Renal pelvis (tissue), 12 donors: ENCODE results near the gene ADPGK. TPM values are rescaled to one million over a fixed set of nuclear protein-coding genes. Genes with fewer than 3 reads are reported as not detected.
"Not testable (repeated sequence)": the region's sequence is repeated elsewhere in the genome, so short reads cannot be mapped to it uniquely, and the experiment has no call there.

Source experiments
- DNase-seq: peaks from one replicate; pipeline ENCODE4 v3.0.0-alpha.2; 2013
- long read RNA-seq, 16 experiments: transcript quantifications; one replicate each; lab custom pipeline, GENCODE V29; 2026
- polyA plus RNA-seq, 3 donors: library from polyadenylated mRNA; unstranded; fragments of 120-200 nt; gene quantifications; one replicate each; pipeline ENCODE4 v1.2.1, GENCODE V29; 2013; ENCODE audit not compliant: insufficient read length in 3 of 3

Gene ADPGK
- 10 to 100 TPM; 47.5 to 68.5 (median 63.9) TPM for polyA plus RNA-seq
- long read RNA-seq, donor 1, transcript ADPGK-201 (7 exons, 2,557 nt) = major isoform, 5 of 13 reads
- long read RNA-seq, donor 1, partial matches to known transcripts = 0 of 13 reads
- long read RNA-seq, donor 1, other reads (novel, unspliced or antisense) = 8 of 13 reads
- long read RNA-seq, donor 2, transcript ADPGK-201 (7 exons, 2,557 nt) = major isoform, 6 of 14 reads
- long read RNA-seq, donor 2, partial matches to known transcripts = 0 of 14 reads
- long read RNA-seq, donor 2, other reads (novel, unspliced or antisense) = 7 of 14 reads
- long read RNA-seq, donor 3, partial matches to known transcripts = 0 of 3 reads
- long read RNA-seq, donor 3, other reads (novel, unspliced or antisense) = 0 of 3 reads
- long read RNA-seq, donor 4, full-length matches to known transcripts = 6 of 14 reads
- long read RNA-seq, donor 4, partial matches to known transcripts = 0 of 14 reads
- long read RNA-seq, donor 4, other reads (novel, unspliced or antisense) = 8 of 14 reads
- long read RNA-seq, donor 5, partial matches to known transcripts = 0 of 2 reads
- long read RNA-seq, donor 5, other reads (novel, unspliced or antisense) = 0 of 2 reads
- long read RNA-seq, donor 6, partial matches to known transcripts = 0 of 14 reads
- long read RNA-seq, donor 6, other reads (novel, unspliced or antisense) = 8 of 14 reads
- long read RNA-seq, donor 7, transcript ADPGK-201 (7 exons, 2,557 nt) = major isoform, 6 of 14 reads
- long read RNA-seq, donor 7, partial matches to known transcripts = 0 of 14 reads
- long read RNA-seq, donor 7, other reads (novel, unspliced or antisense) = 8 of 14 reads
- long read RNA-seq, donor 8, full-length matches to known transcripts = 2 of 7 reads
- long read RNA-seq, donor 8, partial matches to known transcripts = 0 of 7 reads
- long read RNA-seq, donor 8, other reads (novel, unspliced or antisense) = 5 of 7 reads
- long read RNA-seq, donor 9, full-length matches to known transcripts = 5 of 5 reads
- long read RNA-seq, donor 9, partial matches to known transcripts = 0 of 5 reads
- long read RNA-seq, donor 9, other reads (novel, unspliced or antisense) = 0 of 5 reads
- long read RNA-seq, donor 10, partial matches to known transcripts = 0 of 8 reads
- long read RNA-seq, donor 10, other reads (novel, unspliced or antisense) = 6 of 8 reads
- long read RNA-seq, donor 11, partial matches to known transcripts = 5 of 9 reads
- long read RNA-seq, donor 11, other reads (novel, unspliced or antisense) = 0 of 9 reads
- long read RNA-seq, donor 12, full-length matches to known transcripts = 12 of 17 reads
- long read RNA-seq, donor 12, partial matches to known transcripts = 5 of 17 reads
- long read RNA-seq, donor 12, other reads (novel, unspliced or antisense) = 0 of 17 reads
- long read RNA-seq, donor 13, partial matches to known transcripts = 0 of 2 reads
- long read RNA-seq, donor 13, other reads (novel, unspliced or antisense) = 0 of 2 reads
- long read RNA-seq, donor 14 = 0 reads
- long read RNA-seq, donor 15 = 0 reads
- long read RNA-seq, donor 16, transcript ADPGK-201 (7 exons, 2,557 nt) = major isoform, 7 of 14 reads
- long read RNA-seq, donor 16, partial matches to known transcripts = 0 of 14 reads
- long read RNA-seq, donor 16, other reads (novel, unspliced or antisense) = 7 of 14 reads

DNA sequence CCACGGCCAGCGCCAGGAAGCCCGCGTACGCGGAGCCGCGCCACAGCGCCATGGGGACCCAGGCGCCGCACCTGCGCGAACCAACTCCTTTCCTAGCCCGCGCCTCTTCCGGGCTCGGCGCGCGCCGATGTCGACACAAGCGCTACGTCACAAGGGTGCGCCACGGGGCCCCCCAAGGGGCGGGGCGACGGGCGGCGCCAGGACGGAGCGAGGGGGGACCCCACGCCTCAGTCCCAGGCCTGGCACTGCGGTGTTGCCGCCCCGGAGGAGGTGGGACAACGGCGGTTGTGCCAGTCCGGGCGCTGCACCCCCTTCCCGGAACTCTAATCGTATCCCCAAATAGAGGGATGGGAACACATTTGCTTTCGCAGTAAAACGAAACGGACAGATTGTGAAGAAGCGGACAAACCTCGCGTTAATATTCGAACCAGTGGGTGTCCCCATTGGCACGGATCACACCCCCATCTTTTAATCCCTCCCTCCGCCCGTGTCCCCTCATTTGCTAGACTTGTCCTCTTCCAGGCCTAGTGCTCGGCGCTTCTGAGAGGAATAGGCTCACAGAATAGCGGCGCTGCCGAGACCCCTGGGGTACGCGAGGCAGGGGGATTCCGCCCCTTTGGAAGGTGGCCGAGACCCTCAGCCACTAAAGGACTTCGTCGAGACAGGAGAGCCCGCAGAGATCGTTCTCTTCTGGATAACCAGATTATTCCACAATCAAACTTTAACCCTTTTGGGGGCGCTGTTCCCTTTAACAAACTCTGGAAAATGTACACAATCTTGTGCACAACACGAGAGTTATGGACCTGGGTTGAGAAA is at the start of gene ADPGK:
TSS of gene ADPGK (minus strand) at position 119 of the 816 bp plus-strand sequence. CDS start at position 52, 67 bp downstream.
- DNase-seq = peak; percentile 94

GRCh38 chr15:72827226-72827625 is 43.7 kb upstream of the ADPGK start:
- no peak for DNase-seq

DNA sequence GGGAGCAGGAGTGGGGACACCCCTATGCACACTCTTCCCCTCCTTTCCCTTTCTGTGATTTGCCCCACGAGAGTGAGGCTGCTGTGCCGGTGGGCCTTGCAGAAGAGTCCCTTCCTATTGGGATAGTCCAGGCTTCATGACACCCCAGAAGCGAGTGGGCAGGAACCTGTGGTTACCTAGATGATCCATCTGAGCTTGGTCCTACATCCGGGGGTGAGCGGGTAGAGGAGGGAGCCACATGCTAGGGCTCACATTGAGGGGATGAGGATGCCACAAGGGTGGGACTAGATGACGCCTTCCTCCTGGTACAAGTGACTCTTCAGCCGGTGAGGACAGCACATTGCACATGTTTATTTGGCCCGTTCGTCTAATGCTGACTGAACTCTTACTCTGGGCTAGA is 43.1 kb upstream of the ADPGK start:
- DNase-seq = no peak

DNA sequence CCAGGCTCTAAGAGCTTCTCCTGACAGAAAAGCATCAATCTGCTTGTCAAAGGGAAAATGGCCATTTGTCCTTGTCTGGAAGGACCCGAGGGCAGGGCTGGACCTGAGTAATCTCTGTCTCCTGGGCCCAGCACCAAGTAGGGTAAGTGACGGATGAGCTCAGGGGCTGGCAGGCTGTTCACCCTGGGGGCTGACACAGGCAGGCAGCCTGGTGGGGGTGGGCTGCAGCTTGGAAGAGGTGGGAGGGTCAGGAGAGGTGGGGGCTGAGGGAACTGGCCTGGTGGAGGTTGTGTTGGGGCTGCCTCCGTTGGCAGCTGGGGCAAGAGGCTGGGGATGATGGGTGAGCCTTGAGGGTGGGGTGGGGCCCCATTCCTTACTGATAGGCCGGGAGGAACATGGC is 42.3 kb upstream of the ADPGK start:
- no peak for DNase-seq

DNA sequence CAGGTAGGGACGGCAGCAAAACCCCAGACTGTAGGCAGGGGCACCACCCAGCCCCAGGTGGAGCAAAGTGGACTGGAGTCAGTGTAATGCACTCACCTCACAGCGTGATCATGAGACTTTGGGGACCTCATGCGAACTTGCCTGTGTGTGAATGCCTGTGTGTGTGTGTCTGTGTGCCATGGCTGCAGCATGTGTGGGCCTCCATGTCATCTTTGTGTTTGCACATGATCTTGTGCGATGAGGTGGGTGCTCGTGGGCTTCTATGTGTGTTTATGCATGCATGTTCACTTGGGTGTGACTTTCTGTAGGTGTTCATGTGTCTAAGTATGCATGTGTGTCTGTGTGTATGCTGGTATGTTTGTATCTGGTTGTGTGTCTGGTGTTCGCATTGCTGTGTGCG is 41.2 kb upstream of the ADPGK start:
- DNase-seq = no peak

DNA sequence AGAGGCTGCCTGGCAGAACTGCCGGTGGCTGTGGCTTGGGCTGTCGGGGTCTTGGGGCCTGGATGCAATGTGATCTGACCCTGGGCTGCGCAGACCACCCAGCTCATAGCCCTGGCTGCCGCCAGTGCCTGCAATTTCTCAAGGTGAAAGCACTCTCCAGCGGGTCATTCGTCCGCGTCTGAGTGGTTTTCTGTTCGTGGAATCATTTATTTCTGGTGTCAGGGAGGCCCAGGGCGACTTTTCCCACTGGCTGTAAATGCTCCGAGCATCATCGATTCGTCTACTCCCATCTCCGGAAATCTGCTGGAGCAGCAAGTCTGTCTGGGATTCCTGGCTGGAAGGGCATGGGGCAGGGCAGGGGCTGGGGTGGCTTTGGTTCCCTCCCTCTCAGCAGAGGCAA is 40.6 kb upstream of the ADPGK start:
- peak; percentile 23 for DNase-seq

DNA sequence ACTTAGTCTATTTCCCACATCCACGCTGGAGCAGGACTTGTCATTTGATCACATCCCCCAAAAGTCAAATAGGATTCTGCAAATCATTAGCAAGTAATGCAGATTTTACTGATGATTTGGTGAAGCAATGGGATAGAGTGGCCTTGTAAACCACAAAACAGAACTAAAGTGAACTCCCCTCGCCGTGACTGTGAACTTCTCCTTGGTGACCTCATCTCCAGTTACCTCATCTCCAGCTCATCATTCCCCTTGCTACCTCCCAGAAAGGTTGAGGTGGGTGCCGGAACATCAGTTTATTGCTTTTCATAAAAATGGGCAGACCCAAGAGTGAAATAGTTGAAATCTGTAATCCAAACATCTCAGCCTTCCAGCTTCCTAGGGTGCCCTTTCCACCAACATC is 36.7 kb upstream of the ADPGK start:
- DNase-seq = no peak

- DNase-seq = no peak
These were observed 35.1 kb upstream of the ADPGK start for GRCh38 chr15:72818632-72819031.

DNA sequence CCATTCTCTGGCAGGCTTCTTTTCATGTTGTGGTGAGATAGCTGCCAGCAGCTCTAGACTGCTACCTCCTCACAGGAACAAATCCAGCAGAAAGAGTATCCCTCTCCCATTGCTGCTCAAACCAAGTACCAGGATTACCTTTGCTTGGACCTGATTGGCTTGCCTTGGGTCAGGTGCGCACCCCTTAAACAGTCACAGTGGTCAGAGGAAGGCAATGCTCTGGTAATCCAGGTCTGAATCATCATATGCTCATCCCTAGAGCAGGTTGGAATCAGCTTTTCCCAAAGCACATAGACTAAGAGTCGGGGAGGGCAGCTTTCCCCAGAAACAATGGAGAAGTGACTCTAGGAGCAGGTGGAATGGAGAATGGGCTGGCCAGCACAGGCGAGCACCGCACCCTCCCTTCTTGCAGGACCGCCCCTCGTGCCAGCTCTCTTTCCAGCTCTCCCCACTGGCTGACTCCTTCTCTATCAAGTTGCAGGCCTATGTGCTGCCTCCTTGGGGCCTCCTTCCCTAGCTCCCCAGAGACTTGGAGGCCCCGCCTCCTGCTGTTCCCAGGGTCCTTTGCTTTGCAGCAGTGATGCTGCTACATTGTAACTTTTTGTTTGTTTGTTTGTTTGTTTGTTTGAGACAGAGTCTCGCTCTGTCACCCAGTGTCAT is 29.9 kb upstream of the ADPGK start:
- no peak for DNase-seq

DNA sequence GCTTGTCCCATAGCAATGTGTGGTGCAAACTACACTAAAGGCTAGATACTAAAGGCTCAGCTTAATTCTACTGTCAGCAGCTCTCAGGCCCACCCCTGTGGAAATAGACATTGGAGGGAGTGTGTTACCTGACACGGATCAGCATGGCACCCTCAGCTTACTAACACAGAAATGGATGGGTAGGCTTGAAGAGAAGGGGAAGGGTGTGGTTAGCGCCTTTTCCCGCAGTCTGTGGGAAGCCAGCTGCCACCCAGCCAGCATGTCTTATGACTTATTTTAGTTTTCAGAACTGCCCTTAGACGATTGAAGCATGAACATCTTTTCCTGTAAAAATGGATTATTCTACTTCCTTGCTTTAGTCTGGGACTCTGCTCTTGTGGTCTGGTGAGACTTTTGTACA is 25.8 kb upstream of the ADPGK start:
- DNase-seq = no peak

- DNase-seq = not testable (repeated sequence)
These were observed 23.8 kb upstream of the ADPGK start for GRCh38 chr15:72807346-72807745.

GRCh38 chr15:72803006-72803405 is 19.4 kb upstream of the ADPGK start:
- DNase-seq = no peak

- DNase-seq = no peak
These were observed 18.2 kb upstream of the ADPGK start for GRCh38 chr15:72801590-72802325.

DNA sequence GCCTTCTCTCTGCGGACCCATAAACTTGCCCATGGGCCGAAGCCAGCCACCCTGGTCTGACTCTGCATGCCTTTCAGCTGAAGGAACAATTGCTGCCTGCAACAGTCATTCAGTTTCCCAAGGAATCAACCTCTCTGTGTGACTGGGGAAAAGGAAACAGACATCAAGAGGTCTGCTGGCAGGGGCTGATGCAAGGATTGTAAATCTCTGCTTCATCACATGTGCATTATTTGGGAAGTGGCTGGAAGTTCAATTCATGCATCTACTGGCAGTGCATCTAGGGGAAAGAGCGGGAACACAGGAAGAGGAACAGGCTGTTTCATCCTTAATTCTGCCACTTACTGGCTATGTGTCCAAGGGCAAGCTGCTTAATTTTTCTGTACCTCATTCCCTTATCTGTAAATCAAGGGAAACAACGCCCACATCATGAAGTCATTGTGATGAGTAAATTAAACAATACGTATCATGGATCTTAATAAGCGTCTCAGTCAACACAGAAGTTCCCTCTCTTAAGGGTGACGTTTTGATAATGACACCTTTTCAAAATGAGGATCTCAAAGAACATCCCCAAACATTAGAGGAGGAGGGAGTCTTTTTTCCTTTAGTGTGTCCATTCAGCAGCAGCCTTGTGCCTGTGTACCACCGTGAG is 17.4 kb upstream of the ADPGK start:
- no peak for DNase-seq

DNA sequence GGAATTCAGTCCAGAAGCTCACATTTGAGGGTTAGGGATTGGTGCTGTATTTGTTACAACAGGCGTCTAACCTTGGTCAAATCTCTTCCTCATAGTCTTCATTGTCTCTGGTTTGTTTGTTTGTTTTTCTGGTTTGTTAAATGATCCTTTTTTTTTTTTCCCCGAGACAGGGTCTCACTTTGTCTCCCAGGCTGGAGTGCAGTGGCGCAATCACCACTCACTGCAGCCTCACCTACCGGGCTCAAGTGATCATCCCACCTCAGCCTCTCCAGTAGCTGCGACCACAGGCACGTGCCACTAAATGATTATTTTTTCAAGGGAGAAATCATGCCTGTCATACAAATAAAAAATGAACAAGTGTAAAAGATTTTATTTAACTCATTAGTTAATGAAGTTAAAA is 14.3 kb upstream of the ADPGK start:
- no peak for DNase-seq

- DNase-seq = no peak
These were observed 13.8 kb upstream of the ADPGK start for GRCh38 chr15:72797338-72797689.

GRCh38 chr15:72796515-72797337 is 13.2 kb upstream of the ADPGK start:
- DNase-seq = peak; percentile 54

DNA sequence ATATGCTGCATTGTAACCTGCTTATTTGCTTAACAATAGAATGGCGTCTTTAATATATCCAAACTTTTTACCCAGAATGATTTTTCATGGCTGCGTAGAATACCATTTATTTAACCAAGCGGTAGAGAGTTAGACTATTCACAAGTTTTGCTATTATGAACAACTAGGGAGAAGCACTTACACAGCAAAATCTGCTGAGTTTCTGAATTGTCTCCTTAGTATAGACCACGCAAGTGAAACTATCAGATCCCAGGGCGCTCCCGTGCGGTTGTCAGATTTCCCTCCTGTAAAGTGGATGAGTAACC is 12.6 kb upstream of the ADPGK start:
- no peak for DNase-seq
